ENCODE results near the gene CNTF.

DNA sequence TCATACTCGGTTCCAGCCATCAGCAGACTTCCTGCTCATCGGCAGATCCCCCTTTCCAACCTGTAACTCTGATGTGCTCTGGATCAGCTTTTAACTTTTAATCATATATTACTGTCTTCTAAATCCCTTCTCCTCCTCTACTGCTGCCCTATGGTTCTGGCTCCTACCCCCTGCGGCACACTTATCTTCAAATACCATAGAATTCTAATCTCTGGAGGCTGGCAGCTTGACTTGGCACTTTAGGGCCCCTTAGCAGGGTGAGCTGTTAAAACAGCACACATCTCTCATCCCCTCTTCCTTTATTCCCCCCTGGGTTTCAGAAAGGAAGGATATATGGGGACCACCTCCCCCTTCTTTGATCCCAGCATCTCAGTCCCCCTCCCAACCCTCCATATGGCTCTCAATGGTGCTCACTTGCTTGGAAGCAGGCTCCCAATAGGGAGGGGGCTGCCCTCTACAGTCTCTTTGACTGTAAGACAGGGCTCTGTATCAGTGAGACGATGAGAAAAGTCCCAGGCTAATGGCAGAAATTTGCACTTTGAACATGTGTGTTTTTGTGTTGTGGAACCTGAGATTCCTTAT lies 4.4 kb upstream of the CNTF start:
- TF ChIP-seq, protein P1, sequence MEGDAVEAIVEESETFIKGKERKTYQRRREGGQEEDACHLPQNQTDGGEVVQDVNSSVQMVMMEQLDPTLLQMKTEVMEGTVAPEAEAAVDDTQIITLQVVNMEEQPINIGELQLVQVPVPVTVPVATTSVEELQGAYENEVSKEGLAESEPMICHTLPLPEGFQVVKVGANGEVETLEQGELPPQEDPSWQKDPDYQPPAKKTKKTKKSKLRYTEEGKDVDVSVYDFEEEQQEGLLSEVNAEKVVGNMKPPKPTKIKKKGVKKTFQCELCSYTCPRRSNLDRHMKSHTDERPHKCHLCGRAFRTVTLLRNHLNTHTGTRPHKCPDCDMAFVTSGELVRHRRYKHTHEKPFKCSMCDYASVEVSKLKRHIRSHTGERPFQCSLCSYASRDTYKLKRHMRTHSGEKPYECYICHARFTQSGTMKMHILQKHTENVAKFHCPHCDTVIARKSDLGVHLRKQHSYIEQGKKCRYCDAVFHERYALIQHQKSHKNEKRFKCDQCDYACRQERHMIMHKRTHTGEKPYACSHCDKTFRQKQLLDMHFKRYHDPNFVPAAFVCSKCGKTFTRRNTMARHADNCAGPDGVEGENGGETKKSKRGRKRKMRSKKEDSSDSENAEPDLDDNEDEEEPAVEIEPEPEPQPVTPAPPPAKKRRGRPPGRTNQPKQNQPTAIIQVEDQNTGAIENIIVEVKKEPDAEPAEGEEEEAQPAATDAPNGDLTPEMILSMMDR (IDR thresholded peaks at IDR 0.05) = no peak
- no peak for TF ChIP-seq POLR2A (IDR thresholded peaks at IDR 0.05)
